GM18861 (cell line): ENCODE results near the gene TMEM208.

ENCODE experiments used
- ATAC-seq: cut with Tn5 transposase; IDR thresholded peaks from one replicate; pipeline ENCODE4 v1.9.1; 2021; ENCODE audit not compliant: unreplicated experiment

Gene TMEM208

DNA sequence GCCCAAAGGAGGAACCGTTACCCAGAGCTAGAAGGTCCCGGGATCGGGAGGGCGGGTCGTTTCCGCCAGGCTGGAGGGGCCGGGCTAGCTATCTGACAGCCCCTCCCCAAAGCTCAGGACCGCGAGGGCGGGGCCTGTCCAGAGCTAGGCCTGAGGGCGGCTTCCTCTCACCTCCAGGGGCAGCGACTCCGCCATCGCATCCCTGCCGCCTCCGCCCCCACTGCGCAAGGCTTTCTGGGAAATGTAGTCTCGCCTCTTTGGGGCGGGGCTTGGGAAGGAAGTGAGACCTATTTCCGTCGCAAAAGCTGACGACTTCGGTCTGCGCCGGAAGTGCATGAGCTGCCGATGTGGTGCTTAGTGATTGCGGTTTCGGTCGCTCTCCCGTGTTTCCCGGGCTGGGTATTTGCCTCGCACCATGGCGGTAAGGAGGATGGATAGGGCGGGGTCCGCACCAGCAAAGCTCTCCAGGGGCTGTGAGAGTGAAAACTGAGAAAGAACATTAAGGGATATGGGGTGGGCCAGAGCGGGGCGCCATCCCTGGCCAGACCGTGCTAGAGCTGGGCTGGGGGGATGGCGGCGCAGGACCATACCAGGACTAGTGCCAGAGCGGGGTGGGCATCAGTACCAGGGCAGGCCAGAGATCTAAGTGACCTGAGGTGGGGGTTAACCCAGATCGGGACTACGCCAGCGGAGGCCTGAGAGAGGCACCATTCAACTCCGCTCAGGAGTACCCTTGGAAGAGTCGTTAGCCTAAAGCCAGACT lies at the start of gene TMEM208:
TMEM208 (plus strand) TSS at position 327 of the 763 bp plus-strand sequence; CDS start at position 416, 89 bp downstream.
- peak; percentile 79 for ATAC-seq

- ATAC-seq: no peak
Measured at GRCh38 chr16:67177743-67178699, 48.9 kb upstream of the TMEM208 start.

- ATAC-seq: no peak
Measured at GRCh38 chr16:67179421-67180080, 47.4 kb upstream of the TMEM208 start.

- ATAC-seq: no peak
Measured at GRCh38 chr16:67180166-67180565, 46.8 kb upstream of the TMEM208 start.

GRCh38 chr16:67181346-67181745 lies 45.6 kb upstream of the TMEM208 start:
- no peak for ATAC-seq

DNA sequence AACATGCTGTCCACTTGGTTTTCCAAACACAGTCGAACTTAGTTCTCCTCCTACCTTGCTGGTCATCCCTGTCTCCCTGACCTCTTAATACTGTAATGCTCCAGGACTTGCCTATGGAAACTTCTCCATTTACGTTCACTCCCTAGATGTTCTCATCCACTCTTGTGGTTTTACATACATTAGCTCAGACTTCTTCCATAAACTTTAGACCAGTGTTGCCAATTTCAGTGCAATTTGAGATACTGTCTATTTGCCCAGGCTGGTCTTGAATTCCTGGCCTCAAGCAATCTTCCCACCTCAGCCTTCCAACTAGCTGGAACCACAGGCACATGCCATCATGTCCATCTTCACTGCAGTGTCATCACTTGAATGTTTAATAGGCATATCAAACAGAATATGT lies 44.6 kb upstream of the TMEM208 start:
- ATAC-seq: no peak

DNA sequence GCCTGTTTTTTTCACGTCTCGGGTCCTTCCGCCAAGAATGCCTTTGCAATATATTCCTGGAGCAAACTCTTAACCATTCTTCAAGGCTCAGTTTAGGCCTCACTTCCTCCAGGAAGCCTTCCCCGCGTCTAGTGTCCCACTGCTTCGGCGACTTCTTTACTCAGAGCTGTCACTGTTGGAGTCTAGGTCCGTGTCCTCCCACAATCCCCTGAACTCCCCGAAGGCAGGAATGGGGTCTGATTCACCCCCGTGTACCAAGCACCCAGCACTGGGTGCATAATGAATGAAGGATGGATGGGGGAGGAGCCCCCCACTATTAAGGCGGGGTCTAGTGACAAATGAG lies 43.7 kb upstream of the TMEM208 start:
- ATAC-seq: no peak

GRCh38 chr16:67183627-67184452 lies 43.1 kb upstream of the TMEM208 start, which contains the start of gene MATCAP1:
Gene MATCAP1 (minus strand): TSS chr16:67183963. CDS start chr16:67180610, 3,353 bp downstream.
- peak; percentile 71 for ATAC-seq

- ATAC-seq: no peak
Measured at GRCh38 chr16:67184453-67184994, 42.4 kb upstream of the TMEM208 start.

- ATAC-seq: peak; percentile 27
Measured at GRCh38 chr16:67184995-67185650, 41.8 kb upstream of the TMEM208 start.

- ATAC-seq: no peak
Measured at GRCh38 chr16:67185651-67186134, 41.2 kb upstream of the TMEM208 start.

- no peak for ATAC-seq
Measured at GRCh38 chr16:67186550-67186950, 40.4 kb upstream of the TMEM208 start.

DNA sequence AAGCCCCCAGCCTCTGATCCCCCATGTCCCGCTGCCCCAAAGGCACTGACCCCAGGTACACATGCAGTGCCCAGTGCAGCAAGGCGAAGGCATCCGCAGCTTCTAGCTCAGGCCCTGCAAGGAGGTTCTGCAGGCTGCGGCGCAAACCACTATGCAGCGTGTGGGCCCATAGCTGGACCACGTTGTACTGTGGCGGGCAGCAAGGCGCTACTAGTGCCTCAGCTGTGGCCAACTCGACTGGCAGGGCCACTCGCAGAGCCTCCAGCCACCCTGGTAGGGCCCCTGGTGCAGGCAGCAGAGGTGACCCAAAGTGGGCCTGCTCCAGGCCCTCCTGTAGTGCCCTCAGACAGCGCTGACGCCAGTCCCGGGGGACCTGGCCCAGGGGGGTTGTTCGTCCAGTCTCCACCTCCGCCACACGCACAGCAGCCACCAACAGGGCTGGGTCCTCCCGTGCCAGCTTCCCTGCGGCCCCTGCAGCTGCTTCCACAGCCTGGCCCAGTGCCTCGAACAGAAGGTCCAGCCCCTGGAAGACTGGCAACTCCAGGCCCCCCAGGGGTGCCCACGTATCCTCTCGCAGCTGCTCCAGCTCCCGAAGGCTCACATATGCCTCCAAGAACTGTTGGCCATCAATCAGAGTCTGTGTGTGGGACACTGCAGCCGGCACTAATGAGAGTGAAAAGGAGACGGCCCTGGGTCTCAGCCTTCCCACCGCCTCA lies 39.6 kb upstream of the TMEM208 start:
- ATAC-seq: no peak

DNA sequence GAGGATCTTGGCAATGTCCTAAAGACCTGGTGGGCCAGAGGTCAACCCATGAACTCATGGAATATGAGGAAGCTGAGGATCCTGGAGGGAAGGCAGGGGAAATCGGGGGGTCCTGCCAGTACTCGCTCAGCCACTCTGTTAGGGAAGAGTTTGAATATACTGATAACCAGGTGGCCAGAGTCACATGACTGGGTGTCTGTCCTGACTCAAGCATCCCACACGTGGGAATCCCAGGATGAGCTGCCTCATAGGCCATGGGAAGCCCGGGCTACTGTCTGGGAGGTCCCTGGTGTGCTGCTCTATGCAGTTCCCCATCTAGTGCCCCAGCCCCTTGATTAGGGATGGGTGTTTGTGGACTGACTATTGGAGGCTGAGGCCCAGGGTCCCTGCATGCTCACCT lies 38.6 kb upstream of the TMEM208 start:
- no peak for ATAC-seq

GRCh38 chr16:67188798-67189197 lies 38.1 kb upstream of the TMEM208 start:
- ATAC-seq: no peak

DNA sequence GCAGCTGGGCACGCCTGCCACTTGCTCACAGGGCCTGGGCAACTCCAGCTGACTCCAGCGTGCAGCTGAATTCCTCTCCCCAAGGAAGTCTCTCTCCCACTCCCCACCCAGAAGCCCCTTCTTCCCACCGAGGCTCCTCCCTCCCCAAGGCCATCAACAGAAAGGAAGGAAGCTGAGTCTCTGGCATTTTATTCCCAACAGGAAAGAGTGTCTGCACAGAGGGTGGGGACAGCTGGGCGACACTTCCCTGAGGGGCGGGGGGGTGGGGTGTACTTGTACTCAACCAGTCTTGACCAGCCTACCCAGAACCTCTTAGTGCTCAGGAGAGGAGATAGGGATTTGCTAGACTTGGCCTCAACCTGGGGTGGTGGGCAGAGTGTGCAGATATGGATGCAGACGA lies 36.9 kb upstream of the TMEM208 start, which contains the start of gene EXOC3L1:
EXOC3L1 (minus strand) TSS at position 96 of the 400 bp plus-strand sequence. CDS start 460 bp downstream, outside the sequence.
- ATAC-seq: no peak

GRCh38 chr16:67190448-67191399 lies 36.2 kb upstream of the TMEM208 start:
- no peak for ATAC-seq
